Gastrocnemius medialis (tissue), 4 donors: Measurements from ENCODE around the gene FTCD.

ENCODE experiments used
- POLR2A ChIP-seq, 2 donors: fragments of 450-650 bp; IDR thresholded peaks; one replicate each; pipeline ENCODE4 v1.6.1; 2017; ENCODE audit warnings: antibody characterized with exemption in 2 of 2, mild to moderate bottlenecking in 2 of 2, moderate library complexity in 2 of 2
- TF ChIP-seq, protein P1 (sequence below), 5 experiments: fragments of 450-650 bp in 3 of 5; fragments of 200-600 bp in 2 of 5; sonication (generic) in 2 of 5; IDR thresholded peaks in 4 of 5; conservative IDR thresholded peaks in 1 of 5; 1 replicate in 4 of 5; 2 replicates in 1 of 5; pipeline ENCODE4 v1.5.1; 2016 to 2019; ENCODE audit warnings: antibody characterized with exemption in 5 of 5, mild to moderate bottlenecking in 3 of 5, moderate library complexity in 3 of 5

DNA sequence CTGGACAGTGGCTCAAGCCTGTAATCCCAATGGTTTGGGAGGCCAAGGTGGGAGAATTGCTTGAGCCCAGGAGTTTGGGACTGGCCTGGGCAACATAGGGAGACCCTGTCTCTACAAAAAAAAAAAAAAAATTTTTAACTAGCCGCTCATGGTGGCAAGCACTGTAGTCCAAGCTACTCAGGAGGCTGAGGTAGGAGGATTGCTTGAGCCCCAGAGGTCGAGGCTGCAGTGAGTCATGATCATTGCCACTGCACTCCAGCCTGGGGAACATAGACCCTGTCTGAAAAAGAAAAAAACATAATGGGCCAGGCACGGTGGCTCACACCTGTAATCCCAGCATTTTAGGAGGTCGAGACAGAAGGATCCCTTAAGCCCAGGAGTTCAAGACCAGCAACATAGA is 23.6 kb upstream of the FTCD start:
- TF ChIP-seq, protein P1, sequence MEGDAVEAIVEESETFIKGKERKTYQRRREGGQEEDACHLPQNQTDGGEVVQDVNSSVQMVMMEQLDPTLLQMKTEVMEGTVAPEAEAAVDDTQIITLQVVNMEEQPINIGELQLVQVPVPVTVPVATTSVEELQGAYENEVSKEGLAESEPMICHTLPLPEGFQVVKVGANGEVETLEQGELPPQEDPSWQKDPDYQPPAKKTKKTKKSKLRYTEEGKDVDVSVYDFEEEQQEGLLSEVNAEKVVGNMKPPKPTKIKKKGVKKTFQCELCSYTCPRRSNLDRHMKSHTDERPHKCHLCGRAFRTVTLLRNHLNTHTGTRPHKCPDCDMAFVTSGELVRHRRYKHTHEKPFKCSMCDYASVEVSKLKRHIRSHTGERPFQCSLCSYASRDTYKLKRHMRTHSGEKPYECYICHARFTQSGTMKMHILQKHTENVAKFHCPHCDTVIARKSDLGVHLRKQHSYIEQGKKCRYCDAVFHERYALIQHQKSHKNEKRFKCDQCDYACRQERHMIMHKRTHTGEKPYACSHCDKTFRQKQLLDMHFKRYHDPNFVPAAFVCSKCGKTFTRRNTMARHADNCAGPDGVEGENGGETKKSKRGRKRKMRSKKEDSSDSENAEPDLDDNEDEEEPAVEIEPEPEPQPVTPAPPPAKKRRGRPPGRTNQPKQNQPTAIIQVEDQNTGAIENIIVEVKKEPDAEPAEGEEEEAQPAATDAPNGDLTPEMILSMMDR (IDR thresholded peaks at IDR 0.05 in 4 of 5, conservative IDR thresholded peaks at IDR 0.05 in 1 of 5), result no peak
- TF ChIP-seq POLR2A (IDR thresholded peaks at IDR 0.05), result no peak
